B cell (primary cell): ENCODE measurements around the gene SLC38A10.

Source experiments
- CTCF ChIP-seq: fragments of 200-600 bp; IDR thresholded peaks from one replicate; pipeline ENCODE4 v1.8.0; 2022; ENCODE audit warnings: antibody characterized with exemption, mild to moderate bottlenecking
- EZH2 ChIP-seq: IDR thresholded peaks from 2 replicates; pipeline ENCODE4 v1.6.1; 2012; ENCODE audit warnings: borderline replicate concordance, low read depth, mild to moderate bottlenecking, moderate library complexity, low read length; ENCODE audit not compliant: insufficient read depth, poor library complexity, severe bottlenecking

GRCh38 chr17:81332118-81332834, 37.2 kb upstream of the SLC38A10 start:
- TF ChIP-seq CTCF (no peak), EZH2 (no peak)
